PFSK-1 (cell line): ENCODE results near the gene MAPK8IP3.

Experiments
- FOXP2 ChIP-seq: optimal IDR thresholded peaks from 2 replicates; pipeline ENCODE3; 2011; ENCODE audit warnings: borderline replicate concordance, control low read depth, inconsistent platforms; ENCODE audit not compliant: insufficient read depth; ENCODE audit errors: extremely low read length, extremely low read depth
- POLR2AphosphoS5 ChIP-seq: IDR thresholded peaks from 2 replicates; pipeline ENCODE4 v1.6.1; 2012; ENCODE audit warnings: low read depth, mild to moderate bottlenecking, control low read depth, low read length, moderate library complexity
- REST ChIP-seq, 2 experiments: IDR thresholded peaks; 2 replicates each; pipeline versions ENCODE4 v1.6.1 to v1.8.0; 2011 to 2012; ENCODE audit warnings: low read depth in 2 of 2, low read length in 2 of 2, control low read depth in 1 of 2, inconsistent platforms in 1 of 2, mild to moderate bottlenecking in 1 of 2, moderate library complexity in 1 of 2; ENCODE audit not compliant: insufficient read depth in 1 of 2
- SIN3A ChIP-seq: IDR thresholded peaks from 2 replicates; pipeline ENCODE4 v1.6.1; 2012; ENCODE audit warnings: mild to moderate bottlenecking, low read length, moderate library complexity, borderline replicate concordance; ENCODE audit not compliant: insufficient read depth
- TAF1 ChIP-seq: IDR thresholded peaks from 2 replicates; pipeline ENCODE4 v1.6.1; 2012; ENCODE audit warnings: low read length, control low read depth, borderline replicate concordance; ENCODE audit not compliant: insufficient read depth

The MAPK8IP3 gene

GRCh38 chr16:1708768-1709180 lies 2.8 kb downstream of the MAPK8IP3 start:
- TF ChIP-seq POLR2AphosphoS5 = no peak
- no peak for TF ChIP-seq REST (IDR thresholded peaks at IDR 0.05; ENCODE audit: insufficient read depth in 1 of 2, low read depth in 2 of 2, low read length in 2 of 2)
- TF ChIP-seq FOXP2 = no peak

- no peak for TF ChIP-seq POLR2AphosphoS5
- no peak for TF ChIP-seq SIN3A
- no peak for TF ChIP-seq FOXP2
- TF ChIP-seq TAF1 = no peak
- TF ChIP-seq REST (IDR thresholded peaks at IDR 0.05; ENCODE audit: insufficient read depth in 1 of 2, low read depth in 2 of 2, low read length in 2 of 2) = no peak
These were observed 3.4 kb downstream of the MAPK8IP3 start for GRCh38 chr16:1709356-1709755.

GRCh38 chr16:1710811-1711507 lies 5.0 kb downstream of the MAPK8IP3 start:
- TF ChIP-seq FOXP2 (no peak), REST (IDR thresholded peaks at IDR 0.05; ENCODE audit: insufficient read depth in 1 of 2, low read depth in 2 of 2, low read length in 2 of 2) (no peak), SIN3A (no peak), POLR2AphosphoS5 (no peak), TAF1 (no peak)

- TF ChIP-seq REST (IDR thresholded peaks at IDR 0.05; ENCODE audit: insufficient read depth in 1 of 2, low read depth in 2 of 2, low read length in 2 of 2) (peak in 1 of 2 experiments; percentile 59; a peak in 1 of 4 replicates), TAF1 (no peak)
These were observed 6.8 kb downstream of the MAPK8IP3 start for GRCh38 chr16:1712791-1713261.

- TF ChIP-seq POLR2AphosphoS5 (no peak), FOXP2 (no peak), REST (IDR thresholded peaks at IDR 0.05; ENCODE audit: insufficient read depth in 1 of 2, low read depth in 2 of 2, low read length in 2 of 2) (no peak), TAF1 (no peak), SIN3A (no peak)
These were observed 7.3 kb downstream of the MAPK8IP3 start for GRCh38 chr16:1713331-1713730.
